GM18507 (cell line): Measurements from ENCODE around the gene RHBDL1.
"Not testable (repeated sequence)": the region's sequence is repeated elsewhere in the genome, so short reads cannot be mapped to it uniquely, and the experiment has no call there.

ENCODE experiments used
- DNase-seq: peaks from one replicate; pipeline ENCODE4 v3.0.0; 2011; ENCODE audit warnings: low read depth; ENCODE audit not compliant: insufficient read length; ENCODE audit errors: extremely low spot score
- FAIRE-seq: peaks from 2 replicates; lab custom pipeline; 2011; peaks lifted over from hg19 to GRCh38; lab: Jason Lieb, UNC

Gene RHBDL1

GRCh38 chr16:698911-699671 is 23.6 kb downstream of the RHBDL1 start:
- DNase-seq (no peak), FAIRE-seq (no peak)

- FAIRE-seq (no peak), DNase-seq (no peak)
These were observed 25.5 kb downstream of the RHBDL1 start for GRCh38 chr16:700684-701584.

- FAIRE-seq (no peak), DNase-seq (no peak)
These were observed 26.9 kb downstream of the RHBDL1 start for GRCh38 chr16:702341-702740.

GRCh38 chr16:703406-703805 is 27.9 kb downstream of the RHBDL1 start:
- FAIRE-seq = no peak
- no peak for DNase-seq

- DNase-seq (no peak), FAIRE-seq (no peak)
These were observed 28.6 kb downstream of the RHBDL1 start for GRCh38 chr16:704047-704446.

GRCh38 chr16:704552-705380 is 29.3 kb downstream of the RHBDL1 start:
- no peak for FAIRE-seq
- no peak for DNase-seq

GRCh38 chr16:705431-706188 is 30.1 kb downstream of the RHBDL1 start, which contains the start of gene FBXL16:
TSS of gene FBXL16 (minus strand) at chr16:705801. CDS start at chr16:697405, 8,396 bp downstream.
- no peak for FAIRE-seq
- DNase-seq = no peak

GRCh38 chr16:706189-707061 is 31.0 kb downstream of the RHBDL1 start:
- DNase-seq (no peak), FAIRE-seq (no peak)

- DNase-seq (no peak), FAIRE-seq (no peak)
These were observed 31.6 kb downstream of the RHBDL1 start for GRCh38 chr16:707062-707538.

- FAIRE-seq (no peak), DNase-seq (no peak)
These were observed 32.5 kb downstream of the RHBDL1 start for GRCh38 chr16:708019-708418.

- FAIRE-seq = no peak
- DNase-seq = no peak
These were observed 33.5 kb downstream of the RHBDL1 start for GRCh38 chr16:708959-709358.

- FAIRE-seq = no peak
These were observed 34.4 kb downstream of the RHBDL1 start for GRCh38 chr16:709566-710499.

GRCh38 chr16:710500-711075 is 35.1 kb downstream of the RHBDL1 start:
- DNase-seq (no peak), FAIRE-seq (no peak)

More at GRCh38 chr16:709566-710499, 34.4 kb downstream of the RHBDL1 start:
- no peak for DNase-seq

GRCh38 chr16:711084-711483 is 35.6 kb downstream of the RHBDL1 start:
- no peak for DNase-seq
- FAIRE-seq = no peak

GRCh38 chr16:711548-712320 is 36.3 kb downstream of the RHBDL1 start:
- DNase-seq = peak; percentile 76
- peak; percentile 76 for FAIRE-seq

GRCh38 chr16:712740-713250 is 37.3 kb downstream of the RHBDL1 start:
- DNase-seq, FAIRE-seq: not testable (repeated sequence)
